H7 (cell line): ENCODE data around the gene ZMYND15. TPM values are rescaled to one million over a fixed set of nuclear protein-coding genes. Genes with fewer than 3 reads are reported as not detected.

Experiments
- DNase-seq: peaks from one replicate; pipeline ENCODE4 v3.0.0; 2012
- H3K27me3 ChIP-seq: 2 replicates; pipeline ENCODE4 v1.6.0; 2011; ENCODE audit warnings: mild to moderate bottlenecking, low read length; ENCODE audit not compliant: control insufficient read depth, insufficient read depth
- H3K36me3 ChIP-seq: replicated peaks from 2 replicates; pipeline ENCODE4 v1.5.1; 2011; ENCODE audit warnings: low read length; ENCODE audit not compliant: control insufficient read depth, insufficient read depth
- H3K4me3 ChIP-seq: 2 replicates; pipeline ENCODE4 v1.5.1; 2011; ENCODE audit warnings: low read depth, mild to moderate bottlenecking, control low read depth, low read length, moderate library complexity; ENCODE audit not compliant: insufficient read depth
- total RNA-seq: library from RNA; depleted of rRNA; stranded (reverse); fragments of >200 nt; shearing (Covaris generic); gene quantifications from 2 replicates; pipeline ENCODE4 v1.2.3, GENCODE V29; 2014

Gene ZMYND15
- total RNA-seq, 1 experiment from 2014 or later, result 0.17 TPM

GRCh38 chr17:4777969-4778760 is 38.5 kb downstream of the ZMYND15 start:
- Histone ChIP-seq H3K4me3 (no peak overlapping the region), H3K36me3 (no peaks in the 10 kb centered on the region), H3K27me3 (peaks cover 2% of the 10 kb centered on the region; the same call in 1 of the 2 replicates)
- no peak for DNase-seq

GRCh38 chr17:4780325-4780955 is 40.8 kb downstream of the ZMYND15 start:
- DNase-seq, result no peak
- Histone ChIP-seq H3K27me3 (peaks cover 2% of the 10 kb centered on the region; the same call in 1 of the 2 replicates), H3K36me3 (no peaks in the 10 kb centered on the region), H3K4me3 (no peak overlapping the region)

DNA sequence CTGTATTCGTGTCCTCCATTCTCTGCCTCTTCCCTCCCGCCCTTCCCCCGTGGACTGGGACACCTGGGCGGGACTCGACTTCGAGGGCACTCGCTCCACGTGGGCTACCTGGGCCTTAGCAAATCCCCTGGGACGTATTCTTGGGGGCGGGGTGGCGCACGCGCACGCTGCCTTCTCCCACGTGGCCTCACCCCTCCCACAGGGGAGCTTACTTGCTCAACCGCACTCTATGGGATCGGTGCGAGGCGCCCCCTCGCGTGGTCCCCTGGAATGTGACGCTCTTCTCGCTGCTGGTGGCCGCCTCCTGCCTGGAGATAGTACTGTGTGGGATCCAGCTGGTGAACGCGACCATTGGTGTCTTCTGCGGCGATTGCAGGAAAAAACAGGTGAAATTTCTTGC is 43.0 kb downstream of the ZMYND15 start:
- H3K27me3 ChIP-seq, result peaks cover 2% of the 10 kb centered on the region; the same call in 1 of the 2 replicates

GRCh38 chr17:4785311-4786105 is 45.9 kb downstream of the ZMYND15 start:
- Histone ChIP-seq H3K27me3 (peaks cover 26% of the 10 kb centered on the region), H3K36me3 (no peaks in the 10 kb centered on the region), H3K4me3 (no peak overlapping the region)
- peak; percentile 56 for DNase-seq

More for the DNA sequence above, 43.0 kb downstream of the ZMYND15 start:
- H3K36me3 ChIP-seq, result no peaks in the 10 kb centered on the region
- peak; percentile 71 for DNase-seq
- H3K4me3 ChIP-seq, result no peak overlapping the region

DNA sequence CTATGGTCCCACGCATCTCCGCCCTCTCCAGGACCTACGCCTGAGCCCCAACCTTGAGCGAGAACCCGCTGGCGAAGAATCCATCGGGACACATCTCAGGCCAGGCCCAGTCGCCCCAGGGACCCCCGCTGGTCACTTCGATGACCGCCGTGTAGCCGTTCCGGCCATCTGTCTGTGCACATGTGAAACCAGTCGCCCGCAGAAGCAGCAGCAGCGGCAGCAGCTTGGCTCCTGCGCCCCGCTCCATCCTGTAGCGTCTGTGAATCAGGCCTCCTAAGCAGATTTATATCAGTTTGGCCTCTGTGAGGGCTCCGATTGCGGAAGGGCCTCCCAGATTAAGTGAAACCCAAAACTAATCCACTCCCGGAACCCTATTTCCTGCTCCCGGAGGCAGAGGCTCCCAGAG is 46.5 kb downstream of the ZMYND15 start, which contains the start of gene VMO1:
Gene VMO1, minus strand, starts transcription at position 259 of the 406 bp plus-strand sequence. Its CDS starts 12 bp downstream, at position 247.
- no peaks in the 10 kb centered on the region for H3K36me3 ChIP-seq
- H3K4me3 ChIP-seq, result no peak within 1 kb of the TSS
- no peak for DNase-seq
- peaks cover 31% of the 10 kb centered on the region for H3K27me3 ChIP-seq

DNA sequence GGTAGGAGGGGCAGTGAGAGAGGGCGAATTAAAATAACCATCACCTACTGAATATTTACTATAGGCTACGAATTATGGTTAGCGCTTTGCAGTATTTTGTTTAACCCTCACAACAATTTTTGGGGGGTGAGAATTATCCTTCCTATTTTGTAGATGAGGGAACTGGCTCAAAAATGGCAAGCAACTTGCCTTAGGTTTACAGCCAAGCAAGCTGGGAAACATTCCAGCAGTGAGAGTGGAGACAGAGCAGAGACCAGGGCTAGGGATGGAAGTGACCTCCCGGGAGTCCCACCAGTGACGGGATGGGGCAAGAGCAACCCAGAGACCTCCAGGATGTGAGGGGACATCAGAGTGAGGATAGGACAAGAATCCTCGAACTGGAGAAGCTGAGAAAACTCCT is 46.9 kb downstream of the ZMYND15 start:
- H3K36me3 ChIP-seq, result no peaks in the 10 kb centered on the region
- peaks cover 33% of the 10 kb centered on the region for H3K27me3 ChIP-seq
- peak; percentile 55 for DNase-seq

DNA sequence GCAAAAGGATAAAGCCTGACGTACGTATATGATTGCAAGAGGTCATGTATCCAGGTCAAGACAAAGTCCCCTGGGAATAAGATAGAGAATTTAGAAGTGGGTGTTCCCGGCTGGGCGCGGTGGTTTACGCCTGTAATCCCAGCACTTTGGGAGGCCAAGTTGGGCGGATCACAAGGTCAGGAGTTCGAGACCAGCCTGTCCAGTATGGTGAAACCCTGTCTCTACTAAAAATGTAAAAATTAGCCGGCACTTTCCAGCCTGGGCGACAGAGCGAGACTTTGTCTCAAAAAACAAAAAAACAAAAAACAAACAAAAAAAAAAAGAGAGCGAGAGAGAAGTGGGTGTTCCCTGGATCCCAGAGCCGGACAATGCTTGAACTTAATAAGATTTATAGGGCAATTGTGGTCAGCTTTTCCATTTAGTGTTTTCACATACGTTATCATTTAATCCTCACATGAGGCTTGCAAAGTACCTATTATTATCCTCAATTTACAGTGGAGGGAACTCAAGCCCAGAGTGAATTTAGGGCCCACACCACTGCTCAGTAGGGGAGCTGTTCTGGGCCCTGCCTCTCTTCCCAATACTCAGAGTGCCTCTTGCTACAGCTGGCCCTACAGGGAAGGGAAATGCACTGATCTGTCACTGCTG is 48.6 kb downstream of the ZMYND15 start:
- H3K36me3 ChIP-seq, result no peaks in the 10 kb centered on the region
- peaks cover 31% of the 10 kb centered on the region for H3K27me3 ChIP-seq
- H3K4me3 ChIP-seq, result peak overlapping the region; percentile 69; the same call in 1 of the 2 replicates
- no peak for DNase-seq

More for the DNA sequence above, 46.9 kb downstream of the ZMYND15 start:
- no peak overlapping the region for H3K4me3 ChIP-seq

- peaks cover 31% of the 10 kb centered on the region for H3K27me3 ChIP-seq
- H3K4me3 ChIP-seq, result peak within 1 kb of the TSS; percentile 69
- H3K36me3 ChIP-seq, result no peaks in the 10 kb centered on the region
- DNase-seq, result peak; percentile 83
Measured at GRCh38 chr17:4788807-4789700, 49.4 kb downstream of the ZMYND15 start, which contains the start of gene GLTPD2. TSS of gene GLTPD2 (plus strand) at chr17:4788964. CDS start at chr17:4789012, 48 bp downstream.

GRCh38 chr17:4789701-4789950 is 50.0 kb downstream of the ZMYND15 start:
- no peak for DNase-seq
- peak overlapping the region; percentile 69 for H3K4me3 ChIP-seq
- peaks cover 31% of the 10 kb centered on the region for H3K27me3 ChIP-seq
- no peaks in the 10 kb centered on the region for H3K36me3 ChIP-seq

DNA sequence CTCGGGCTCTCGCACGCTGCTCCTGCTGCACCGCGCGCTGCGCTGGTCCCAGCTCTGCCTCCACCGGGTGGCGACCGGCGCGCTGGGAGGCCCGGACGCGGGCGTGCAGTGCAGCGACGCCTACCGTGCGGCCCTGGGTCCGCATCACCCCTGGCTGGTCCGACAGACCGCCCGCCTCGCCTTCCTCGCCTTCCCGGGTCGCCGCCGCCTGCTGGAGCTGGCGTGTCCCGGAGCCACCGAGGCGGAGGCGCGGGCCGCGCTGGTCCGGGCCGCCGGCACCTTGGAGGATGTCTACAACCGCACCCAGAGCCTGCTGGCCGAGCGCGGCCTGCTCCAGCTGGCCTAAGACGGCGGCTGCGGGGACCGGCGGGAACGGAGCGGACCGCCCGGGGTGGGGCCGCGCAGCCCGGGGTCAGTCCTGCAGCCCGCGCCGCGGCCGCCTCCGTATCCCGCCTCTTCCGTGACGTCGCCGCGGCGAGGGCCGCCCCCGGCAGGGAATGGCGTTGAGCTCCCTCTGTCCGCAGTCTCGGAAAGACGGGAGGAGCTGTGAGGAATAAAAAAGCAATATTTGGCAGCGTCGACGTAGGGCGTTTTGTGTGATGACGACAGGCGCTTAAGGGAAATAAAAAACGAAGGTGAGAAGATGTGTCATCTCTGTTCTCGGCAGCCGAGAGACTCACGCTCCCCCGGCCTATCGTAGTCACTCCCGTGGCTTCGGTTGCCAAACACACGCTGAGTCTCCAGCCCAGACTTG is 50.5 kb downstream of the ZMYND15 start:
- DNase-seq, result peak; percentile 94
- peaks cover 31% of the 10 kb centered on the region for H3K27me3 ChIP-seq
- H3K4me3 ChIP-seq, result peak overlapping the region; percentile 69
- H3K36me3 ChIP-seq, result no peaks in the 10 kb centered on the region

GRCh38 chr17:4790705-4791088 is 51.1 kb downstream of the ZMYND15 start:
- Histone ChIP-seq H3K27me3 (peaks cover 31% of the 10 kb centered on the region), H3K36me3 (no peaks in the 10 kb centered on the region), H3K4me3 (peak overlapping the region; percentile 69)
- DNase-seq, result no peak

GRCh38 chr17:4795168-4795567 is 55.5 kb downstream of the ZMYND15 start:
- Histone ChIP-seq H3K36me3 (peaks cover 17% of the 10 kb centered on the region), H3K4me3 (no peak overlapping the region), H3K27me3 (peaks cover 9% of the 10 kb centered on the region)
- no peak for DNase-seq
